OCI-LY1 (cell line): ENCODE results near the gene OLFM2.
"Not testable (repeated sequence)": the region's sequence is repeated elsewhere in the genome, so short reads cannot be mapped to it uniquely, and the experiment has no call there.

Experiments used
- H2AFZ ChIP-seq: fragments of 200-600 bp; sonication (generic), shearing (Covaris generic); 2 replicates; pipeline ENCODE4 v1.6.0; 2014; ENCODE audit warnings: antibody characterized with exemption, mild to moderate bottlenecking, low read length
- H3F3A ChIP-seq: fragments of 200-600 bp; sonication (generic), shearing (Covaris generic); 2 replicates; pipeline ENCODE4 v1.6.0; 2014; ENCODE audit warnings: mild to moderate bottlenecking, antibody characterized with exemption, low read length, moderate library complexity; ENCODE audit not compliant: insufficient read depth
- H3K27ac ChIP-seq: fragments of 200-600 bp; sonication (generic); 2 replicates; pipeline ENCODE4 v1.5.1; 2014; ENCODE audit warnings: low read length, mixed run types, mild to moderate bottlenecking, low read depth; ENCODE audit not compliant: poor library complexity, severe bottlenecking
- H3K27me3 ChIP-seq: fragments of 200-600 bp; sonication (generic); 2 replicates; pipeline ENCODE4 v1.6.0; 2014; ENCODE audit warnings: antibody characterized with exemption, mild to moderate bottlenecking, low read length, moderate library complexity; ENCODE audit not compliant: insufficient read depth
- H3K36me3 ChIP-seq: fragments of 200-600 bp; sonication (generic); 2 replicates; pipeline ENCODE4 v1.6.1; 2014; ENCODE audit warnings: mild to moderate bottlenecking, antibody characterized with exemption, low read length, moderate library complexity, mixed read lengths; ENCODE audit not compliant: insufficient read depth
- H3K4me1 ChIP-seq: fragments of 200-600 bp; sonication (generic); 2 replicates; pipeline ENCODE4 v1.5.1; 2014; ENCODE audit warnings: mild to moderate bottlenecking, low read length, moderate library complexity; ENCODE audit not compliant: insufficient read depth, severe bottlenecking
- H3K4me2 ChIP-seq: fragments of 200-600 bp; sonication (generic), shearing (Covaris generic); 2 replicates; pipeline ENCODE4 v1.6.1; 2014; ENCODE audit warnings: low read length
- H3K4me3 ChIP-seq: fragments of 200-600 bp; sonication (generic); 2 replicates; pipeline ENCODE4 v1.5.1; 2014; ENCODE audit warnings: low read length, low read depth, mild to moderate bottlenecking, mixed read lengths; ENCODE audit not compliant: poor library complexity, severe bottlenecking
- H3K79me2 ChIP-seq: fragments of 200-600 bp; shearing (Covaris generic); 2 replicates; pipeline ENCODE4 v1.6.1; 2016; ENCODE audit warnings: mixed run types, low read length, mixed read lengths; ENCODE audit not compliant: insufficient read depth
- H3K9ac ChIP-seq: fragments of 200-600 bp; sonication (generic), shearing (Covaris generic); 2 replicates; pipeline ENCODE4 v1.6.1; 2014; ENCODE audit warnings: mild to moderate bottlenecking, low read length, mixed read lengths
- H3K9me2 ChIP-seq: fragments of 200-600 bp; sonication (generic), shearing (Covaris generic); 2 replicates; pipeline ENCODE4 v1.6.1; 2014; ENCODE audit warnings: low read depth, mild to moderate bottlenecking, low read length, mixed read lengths
- H3K9me3 ChIP-seq: fragments of 200-600 bp; shearing (Covaris generic); 2 replicates; pipeline ENCODE4 v1.6.1; 2014; ENCODE audit warnings: low read length, mixed read lengths
- H4K20me1 ChIP-seq: fragments of 200-600 bp; sonication (generic), shearing (Covaris generic); 2 replicates; pipeline ENCODE4 v1.6.0; 2016; ENCODE audit warnings: mild to moderate bottlenecking, low read length; ENCODE audit not compliant: insufficient read depth
- CTCF ChIP-seq: fragments of 200-600 bp; sonication (generic), shearing (Covaris generic); IDR thresholded peaks from 2 replicates; pipeline ENCODE4 v1.5.1; 2017; ENCODE audit warnings: mild to moderate bottlenecking, antibody characterized with exemption, low read length, moderate library complexity, mixed read lengths
- EZH2 ChIP-seq: fragments of 200-600 bp; sonication (generic), shearing (Covaris generic); IDR thresholded peaks from 2 replicates; pipeline ENCODE4 v1.8.0; 2017; ENCODE audit warnings: borderline replicate concordance, mixed run types, mild to moderate bottlenecking, antibody characterized with exemption, low read length, moderate library complexity, mixed read lengths

OLFM2 gene

GRCh38 chr19:9952276-9952675, 16.0 kb upstream of the OLFM2 start:
- no peak overlapping the region for H3K4me3 ChIP-seq

GRCh38 chr19:9947441-9947840, 11.1 kb upstream of the OLFM2 start:
- no peak overlapping the region for H3K9ac ChIP-seq
- H3K4me1 ChIP-seq = no peaks in the 10 kb centered on the region
- H3K27me3 ChIP-seq = no peaks in the 10 kb centered on the region; the same call in 1 of the 2 replicates
- H3K9me2 ChIP-seq = no peaks in the 10 kb centered on the region
- H3K27ac ChIP-seq = no peak overlapping the region
- no peaks in the 10 kb centered on the region for H4K20me1 ChIP-seq
- H3K36me3 ChIP-seq = no peaks in the 10 kb centered on the region
- H3K4me2 ChIP-seq = no peak overlapping the region
- no peak for TF ChIP-seq EZH2
- no peak for TF ChIP-seq CTCF
- no peaks in the 10 kb centered on the region for H3K79me2 ChIP-seq
- no peak overlapping the region for H3K4me3 ChIP-seq
- H3K9me3 ChIP-seq = no peaks in the 10 kb centered on the region
- H2AFZ ChIP-seq = no peak overlapping the region
- H3F3A ChIP-seq = no peaks in the 10 kb centered on the region

More at GRCh38 chr19:9952276-9952675, 16.0 kb upstream of the OLFM2 start:
- H4K20me1 ChIP-seq = no peaks in the 10 kb centered on the region
- no peaks in the 10 kb centered on the region for H3K36me3 ChIP-seq
- no peaks in the 10 kb centered on the region for H3K9me2 ChIP-seq
- no peak overlapping the region for H2AFZ ChIP-seq
- no peak overlapping the region for H3K4me2 ChIP-seq
- no peaks in the 10 kb centered on the region for H3K79me2 ChIP-seq
- no peaks in the 10 kb centered on the region for H3F3A ChIP-seq
- H3K4me1 ChIP-seq = peaks cover 4% of the 10 kb centered on the region
- H3K27ac ChIP-seq = no peak overlapping the region
- H3K27me3 ChIP-seq = no peaks in the 10 kb centered on the region
- TF ChIP-seq EZH2 = no peak
- no peak for TF ChIP-seq CTCF
- no peaks in the 10 kb centered on the region for H3K9me3 ChIP-seq
- H3K9ac ChIP-seq = no peak overlapping the region

- H3K36me3 ChIP-seq, H4K20me1 ChIP-seq, H3K4me3 ChIP-seq, H3K9me3 ChIP-seq, H2AFZ ChIP-seq, H3K4me2 ChIP-seq, H3K9me2 ChIP-seq, H3K79me2 ChIP-seq, H3K4me1 ChIP-seq, H3K27ac ChIP-seq, H3K27me3 ChIP-seq, H3F3A ChIP-seq, H3K9ac ChIP-seq: not testable (repeated sequence)
These were observed 10.3 kb upstream of the OLFM2 start for GRCh38 chr19:9946528-9947125.

GRCh38 chr19:9945319-9945966, 9.1 kb upstream of the OLFM2 start:
- Histone ChIP-seq H3K36me3 (no peaks in the 10 kb centered on the region; the same call in 1 of the 2 replicates), H3K4me2 (no peak overlapping the region), H3K9me2 (no peaks in the 10 kb centered on the region), H3K27me3 (peaks cover 6% of the 10 kb centered on the region; the same call in 1 of the 2 replicates), H3K79me2 (no peaks in the 10 kb centered on the region), H2AFZ (no peak overlapping the region), H3K4me3 (no peak overlapping the region), H3K9me3 (0 out of 2 replicates have a peak, but pooled peaks cover 3% of the 10 kb centered on the region), H3F3A (no peaks in the 10 kb centered on the region), H3K27ac (no peak overlapping the region), H3K9ac (no peak overlapping the region), H4K20me1 (no peaks in the 10 kb centered on the region), H3K4me1 (no peaks in the 10 kb centered on the region)
- TF ChIP-seq CTCF (no peak), EZH2 (no peak)
